BLaER1 treated with 17β-estradiol and CSF1 and Interleukin-3, amounts not matched to agents 10 nM and 100 nM (cell line): ENCODE data around the gene SIAH1.
"Not testable (repeated sequence)": the region's sequence is repeated elsewhere in the genome, so short reads cannot be mapped to it uniquely, and the experiment has no call there.

Experiments used
- H3K27ac ChIP-seq, 11 experiments: shearing (Covaris generic); formaldehyde crosslinking; 2 replicates each; pipeline ENCODE4 v1.8.1; 2022
- H3K27me3 ChIP-seq, 11 experiments: shearing (Covaris generic); formaldehyde crosslinking; 2 replicates each; pipeline ENCODE4 v1.8.1; 2022
- H3K36me3 ChIP-seq, 11 experiments: shearing (Covaris generic); formaldehyde crosslinking; 2 replicates each; pipeline ENCODE4 v1.8.1; 2022
- H3K4me1 ChIP-seq, 10 experiments: shearing (Covaris generic); formaldehyde crosslinking; 2 replicates each; pipeline ENCODE4 v1.8.1; 2022
- H3K4me2 ChIP-seq, 11 experiments: shearing (Covaris generic); formaldehyde crosslinking; 2 replicates each; pipeline ENCODE4 v1.8.1; 2022
- H3K4me3 ChIP-seq, 10 experiments: shearing (Covaris generic); formaldehyde crosslinking; 2 replicates each; pipeline ENCODE4 v1.8.1; 2022
- H3K9ac ChIP-seq, 11 experiments: shearing (Covaris generic); formaldehyde crosslinking; 2 replicates each; pipeline ENCODE4 v1.8.1; 2022
- H3K9me3 ChIP-seq, 11 experiments: shearing (Covaris generic); formaldehyde crosslinking; replicated peaks in 1 of 11; 2 replicates each; pipeline ENCODE4 v1.8.1; 2022
- H4K20me1 ChIP-seq, 11 experiments: shearing (Covaris generic); formaldehyde crosslinking; 2 replicates each; pipeline ENCODE4 v1.8.1; 2022
- Cebpa-rat ChIP-seq, 11 experiments: shearing (Covaris generic); IDR thresholded peaks; 2 replicates each; pipeline ENCODE4 v1.8.1; 2022

The SIAH1 gene

DNA sequence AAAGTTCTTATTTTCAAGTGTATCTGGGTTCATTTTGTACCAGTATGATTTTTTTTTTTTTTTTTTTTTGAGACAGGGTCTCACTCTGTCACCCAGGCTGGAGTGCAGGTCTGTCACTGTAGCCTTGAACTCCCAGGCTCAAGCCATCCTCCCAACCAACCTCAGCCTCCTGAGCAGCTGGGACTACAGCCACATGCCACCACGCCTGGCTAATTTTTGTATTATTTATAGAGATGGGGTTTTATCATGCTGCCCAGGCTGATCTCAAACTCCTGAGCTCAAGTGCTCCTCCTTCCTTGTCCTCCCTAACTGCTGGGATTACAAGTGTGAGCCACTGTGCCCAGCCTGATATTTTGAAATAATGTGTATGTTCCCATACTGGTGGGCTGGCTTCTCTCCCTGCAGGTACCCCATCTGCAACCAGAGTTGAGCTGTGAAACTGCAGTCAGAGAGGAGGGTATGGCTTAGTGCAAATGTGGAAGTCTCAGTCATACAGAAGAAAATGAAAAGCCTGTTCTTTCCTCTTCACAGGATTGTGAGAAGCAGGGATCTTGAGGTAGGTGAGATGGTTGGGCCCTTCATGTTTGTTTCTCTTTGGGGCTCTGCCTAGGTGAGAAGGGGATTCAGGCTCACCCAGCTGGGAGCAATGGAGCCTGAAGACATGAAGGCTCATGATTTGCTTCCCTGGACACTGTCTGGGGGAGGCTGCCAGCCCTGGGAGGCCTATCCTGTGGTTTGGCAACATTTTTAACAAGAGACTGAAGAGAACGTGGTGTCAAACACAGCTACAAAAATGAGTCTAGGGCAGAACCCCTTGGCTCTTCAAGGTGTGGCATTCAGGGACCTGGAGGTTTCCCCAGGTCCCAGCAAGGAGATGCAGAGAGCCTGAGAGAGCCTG is 41.3 kb upstream of the SIAH1 start:
- H3K4me3 ChIP-seq, result no peak overlapping the region
- no peaks in the 10 kb centered on the region for H3K36me3 ChIP-seq
- H3K9me3 ChIP-seq, result peaks cover 0 to 9% (median 7%) of the 10 kb centered on the region in 11 experiments; a peak in 15 of 22 replicates
- no peaks in the 10 kb centered on the region for H3K27me3 ChIP-seq
- H4K20me1 ChIP-seq, result no peaks in the 10 kb centered on the region
- no peak for TF ChIP-seq Cebpa-rat (IDR thresholded peaks at IDR 0.05)
- peak overlapping the region; percentile 13 to 87 (median 70); a peak in 21 of 22 replicates for H3K4me2 ChIP-seq
- H3K27ac ChIP-seq, result peak overlapping the region in 9 of 11 experiments; percentile 9 to 71 (median 48); a peak in 17 of 22 replicates
- H3K4me1 ChIP-seq, result peaks cover 24 to 52% (median 42%) of the 10 kb centered on the region in 10 experiments
- peak overlapping the region in 6 of 11 experiments; percentile 5 to 68 (median 52); a peak in 12 of 22 replicates for H3K9ac ChIP-seq

DNA sequence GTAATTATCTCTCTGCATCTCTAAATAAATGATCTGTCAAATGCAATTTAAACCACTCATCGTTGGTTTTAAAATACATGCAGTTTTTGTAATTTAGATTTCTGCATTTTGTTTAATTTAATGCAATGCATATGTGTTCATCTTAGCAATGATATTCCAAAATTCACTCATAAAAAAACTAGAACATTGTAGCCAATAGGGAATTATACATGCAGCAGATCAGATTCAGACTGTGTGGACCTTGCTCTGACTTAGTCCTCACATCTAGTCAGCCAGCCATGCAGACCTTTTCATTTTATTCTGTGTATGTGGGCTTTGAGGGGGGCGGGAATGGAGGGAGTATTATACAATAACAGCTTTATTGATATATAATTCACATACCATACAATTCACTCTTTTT is 37.3 kb upstream of the SIAH1 start:
- Histone ChIP-seq H4K20me1 (no peaks in the 10 kb centered on the region), H3K4me2 (no peak overlapping the region), H3K27ac (no peak overlapping the region), H3K36me3 (no peaks in the 10 kb centered on the region), H3K4me3 (no peak overlapping the region), H3K9me3 (no peaks in the 10 kb centered on the region; a peak in 1 of 22 replicates), H3K27me3 (no peaks in the 10 kb centered on the region), H3K9ac (no peak overlapping the region), H3K4me1 (peaks cover 17 to 24% (median 21%) of the 10 kb centered on the region in 10 experiments)
- TF ChIP-seq Cebpa-rat (IDR thresholded peaks at IDR 0.05), result no peak

DNA sequence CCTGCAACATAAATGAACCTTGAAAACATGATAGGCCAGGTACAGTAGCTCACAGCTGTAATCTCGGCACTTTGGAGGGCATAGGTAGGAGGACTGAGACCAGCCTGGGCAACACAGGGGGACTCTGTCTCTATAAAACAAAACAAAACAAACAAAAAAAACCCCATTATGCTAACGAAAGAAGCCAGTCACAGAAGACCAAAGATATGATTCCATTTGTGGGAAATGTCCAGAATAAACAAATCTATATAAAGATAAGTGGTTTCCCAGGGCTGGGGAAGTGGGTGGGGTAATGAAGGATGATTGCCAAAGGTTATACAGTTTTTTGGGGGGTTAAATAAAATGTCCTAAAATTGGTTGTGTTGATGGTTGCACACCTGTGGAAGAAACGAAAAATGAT is 36.5 kb upstream of the SIAH1 start:
- no peak for TF ChIP-seq Cebpa-rat (IDR thresholded peaks at IDR 0.05)
- H4K20me1 ChIP-seq, result no peaks in the 10 kb centered on the region
- H3K9ac ChIP-seq, result no peak overlapping the region
- H3K9me3 ChIP-seq, result peaks cover 0 to 6% (median 5%) of the 10 kb centered on the region in 11 experiments; a peak in 10 of 22 replicates
- peaks cover 11 to 16% (median 13%) of the 10 kb centered on the region in 10 experiments for H3K4me1 ChIP-seq
- no peak overlapping the region for H3K27ac ChIP-seq
- no peaks in the 10 kb centered on the region for H3K27me3 ChIP-seq
- H3K4me3 ChIP-seq, result no peak overlapping the region
- no peak overlapping the region for H3K4me2 ChIP-seq
- no peaks in the 10 kb centered on the region for H3K36me3 ChIP-seq

DNA sequence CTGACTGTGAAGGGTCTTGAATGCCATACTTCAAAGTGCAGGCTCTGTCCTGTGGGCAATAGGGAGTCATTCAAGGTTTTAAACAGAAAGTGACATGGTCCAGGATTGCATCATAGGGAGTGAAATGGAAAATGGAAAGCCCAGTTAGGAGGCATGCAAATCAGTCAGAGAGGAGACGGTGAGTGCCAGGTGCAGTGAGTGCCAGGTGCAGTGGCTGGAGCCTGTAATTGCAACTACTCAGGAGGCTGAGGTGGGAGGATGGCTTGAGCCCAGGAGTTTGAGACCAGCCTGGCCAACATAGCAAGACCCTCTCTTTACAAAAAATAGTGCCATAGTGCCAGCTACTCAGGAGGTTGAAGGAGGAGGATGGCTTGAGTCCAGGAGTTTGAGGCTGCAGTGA is 35.2 kb upstream of the SIAH1 start:
- Histone ChIP-seq H3K9me3 (peaks cover 0 to 10% (median 7%) of the 10 kb centered on the region in 11 experiments; a peak in 10 of 22 replicates), H3K27ac (no peak overlapping the region), H4K20me1 (no peaks in the 10 kb centered on the region), H3K36me3 (no peaks in the 10 kb centered on the region), H3K4me3 (no peak overlapping the region), H3K27me3 (no peaks in the 10 kb centered on the region), H3K9ac (no peak overlapping the region), H3K4me2 (no peak overlapping the region), H3K4me1 (peaks cover 0 to 3% (median under 1%) of the 10 kb centered on the region in 10 experiments; a peak in 8 of 20 replicates)
- TF ChIP-seq Cebpa-rat (IDR thresholded peaks at IDR 0.05), result 0 out of 22 replicates have a peak, but pooled peaks of 2 of the 11 experiments have one; percentile 18 to 49

DNA sequence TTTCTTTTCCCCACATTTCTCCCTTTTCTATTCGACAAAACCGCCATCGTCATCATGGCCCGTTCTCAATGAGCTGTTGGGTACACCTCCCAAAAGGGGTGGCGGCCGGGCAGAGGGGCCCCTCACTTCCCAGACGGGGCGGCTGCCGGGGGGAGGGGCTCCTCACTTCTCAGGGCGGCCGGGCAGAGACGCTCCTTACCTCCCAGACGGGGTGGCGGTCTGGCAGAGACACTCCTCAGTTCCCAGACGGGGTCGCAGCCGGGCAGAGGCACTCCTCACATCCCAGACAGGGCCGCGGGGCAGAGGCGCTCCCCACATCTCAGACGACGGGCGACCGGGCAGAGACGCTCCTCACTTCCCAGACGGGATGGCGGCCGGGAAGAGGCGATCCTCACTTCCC is 31.4 kb upstream of the SIAH1 start:
- not testable (repeated sequence) for H3K9ac ChIP-seq, H3K27ac ChIP-seq, H3K36me3 ChIP-seq, H4K20me1 ChIP-seq, H3K4me2 ChIP-seq, H3K4me3 ChIP-seq, H3K9me3 ChIP-seq, H3K27me3 ChIP-seq
- peaks cover 0 to 13% (median 0%) of the 10 kb centered on the region in 10 experiments; a peak in 6 of 20 replicates for H3K4me1 ChIP-seq

DNA sequence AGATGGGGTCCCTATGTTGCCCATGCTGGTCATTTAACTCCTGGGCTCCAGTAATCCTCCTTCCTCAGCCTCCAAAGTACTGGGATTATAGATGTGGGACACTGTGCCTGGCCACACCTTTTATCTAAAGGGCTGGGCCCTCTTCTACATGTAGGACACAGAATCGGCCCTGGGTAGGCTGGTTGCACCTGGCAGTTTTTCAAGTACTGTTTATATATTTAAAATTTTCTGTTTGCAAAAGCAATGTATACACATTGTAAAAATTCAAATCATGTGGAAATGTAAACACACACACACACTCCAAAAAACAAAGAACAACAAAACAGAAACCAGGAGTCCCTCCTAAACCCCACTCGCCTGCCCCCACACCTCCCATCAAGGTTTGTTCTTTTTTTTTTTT is 28.1 kb upstream of the SIAH1 start:
- Histone ChIP-seq H3K36me3 (no peaks in the 10 kb centered on the region), H3K9ac (no peak overlapping the region), H3K9me3 (peaks cover 0 to 10% (median 7%) of the 10 kb centered on the region in 11 experiments; a peak in 10 of 22 replicates), H3K4me2 (peak overlapping the region in 1 of 11 experiments; percentile 47; a peak in 1 of 22 replicates), H3K27ac (no peak overlapping the region), H3K27me3 (no peaks in the 10 kb centered on the region), H3K4me3 (no peak overlapping the region), H3K4me1 (peaks cover 0 to 26% (median 5%) of the 10 kb centered on the region in 10 experiments; a peak in 8 of 20 replicates), H4K20me1 (no peaks in the 10 kb centered on the region)
- TF ChIP-seq Cebpa-rat (IDR thresholded peaks at IDR 0.05), result no peak

DNA sequence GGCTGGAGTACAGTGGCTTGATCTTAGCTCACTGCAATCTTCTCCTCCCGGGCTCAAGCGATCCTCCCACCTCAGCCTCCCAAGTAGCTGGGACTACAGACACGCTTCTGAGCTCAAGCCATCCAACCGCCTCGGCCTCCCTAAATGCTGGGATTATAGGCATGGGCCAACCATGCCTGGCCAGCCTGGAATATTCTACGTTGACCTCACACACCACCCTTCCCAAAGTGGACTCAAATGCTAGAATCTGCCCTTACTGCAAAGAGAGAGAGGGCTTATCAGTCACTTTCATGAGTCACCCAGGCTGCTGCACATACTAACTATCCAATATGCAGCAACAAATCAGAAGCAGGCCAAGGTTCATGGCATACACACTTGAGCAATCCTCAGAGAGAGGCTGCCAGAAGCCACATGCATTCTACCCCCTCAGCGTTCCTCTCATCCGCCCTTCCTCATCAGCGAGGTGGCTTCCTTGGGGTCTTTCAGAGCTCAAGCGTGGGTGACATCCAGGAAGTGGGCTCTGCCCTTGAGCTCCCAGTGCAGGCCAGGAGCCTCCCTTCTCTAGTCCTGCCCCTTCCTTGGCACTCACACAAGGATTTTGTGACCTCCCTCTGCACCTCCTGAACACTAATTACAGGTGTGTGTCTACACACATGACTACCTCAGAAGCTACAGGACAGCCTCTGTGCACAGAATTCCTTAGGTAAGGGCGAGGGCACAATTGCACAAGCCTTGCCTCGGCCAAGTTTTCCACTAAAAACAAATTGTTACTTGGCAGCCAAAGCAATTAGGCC is 24.8 kb upstream of the SIAH1 start:
- no peak for TF ChIP-seq Cebpa-rat (IDR thresholded peaks at IDR 0.05)
- Histone ChIP-seq H3K9me3 (no peaks in the 10 kb centered on the region), H4K20me1 (no peaks in the 10 kb centered on the region), H3K9ac (no peak overlapping the region), H3K4me1 (peaks cover 0 to 26% (median 5%) of the 10 kb centered on the region in 10 experiments; a peak in 10 of 20 replicates), H3K27ac (no peak overlapping the region), H3K27me3 (no peaks in the 10 kb centered on the region), H3K36me3 (no peaks in the 10 kb centered on the region), H3K4me3 (no peak overlapping the region), H3K4me2 (peak overlapping the region in 2 of 11 experiments; percentile 15 to 18; a peak in 1 of 22 replicates)

DNA sequence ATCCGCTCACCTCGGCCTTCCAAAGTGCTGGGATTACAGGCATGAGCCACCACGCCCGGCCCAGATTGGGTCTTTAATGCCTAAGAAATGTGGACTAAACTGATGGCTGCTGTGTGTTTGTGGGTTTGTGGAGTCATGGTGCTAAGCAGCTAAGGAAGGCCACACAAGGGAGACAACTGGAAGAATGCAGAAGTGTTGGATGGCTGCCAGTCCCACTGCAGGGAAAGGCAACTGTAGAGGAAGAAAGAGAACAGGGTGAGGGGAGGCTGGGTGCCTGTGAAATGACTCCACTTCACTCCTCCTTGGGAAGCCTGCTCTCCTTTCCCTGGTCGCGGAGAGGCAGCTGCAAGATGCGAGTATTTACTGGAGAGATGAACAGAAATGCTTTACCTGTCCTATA is 23.5 kb upstream of the SIAH1 start:
- no peaks in the 10 kb centered on the region for H3K36me3 ChIP-seq
- no peaks in the 10 kb centered on the region for H3K9me3 ChIP-seq
- H3K9ac ChIP-seq, result no peak overlapping the region
- no peak overlapping the region for H3K4me3 ChIP-seq
- no peaks in the 10 kb centered on the region for H3K27me3 ChIP-seq
- peaks cover 0 to 19% (median 8%) of the 10 kb centered on the region in 10 experiments; a peak in 11 of 20 replicates for H3K4me1 ChIP-seq
- H4K20me1 ChIP-seq, result no peaks in the 10 kb centered on the region
- no peak overlapping the region for H3K27ac ChIP-seq
- no peak for TF ChIP-seq Cebpa-rat (IDR thresholded peaks at IDR 0.05)
- H3K4me2 ChIP-seq, result peak overlapping the region in 4 of 11 experiments; percentile 11 to 41 (median 27); a peak in 6 of 22 replicates

DNA sequence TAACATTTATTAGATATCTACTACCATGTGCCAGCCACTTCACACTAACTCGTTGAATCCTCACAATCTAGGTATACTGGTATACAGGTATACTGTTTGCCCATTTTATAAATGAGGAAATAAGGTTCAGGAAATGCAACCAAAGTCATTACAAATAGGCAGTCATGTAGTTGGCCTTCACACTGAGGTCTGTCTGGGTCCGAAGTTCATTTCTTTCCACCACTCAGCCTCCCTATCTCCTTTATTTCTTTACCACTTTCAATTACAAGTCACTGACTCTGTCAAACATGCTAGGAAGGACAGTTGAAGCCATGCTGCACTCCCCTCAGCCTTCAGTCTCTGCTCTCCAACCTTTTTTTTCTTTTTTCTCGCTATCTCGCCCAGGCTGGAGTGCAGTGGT is 20.7 kb upstream of the SIAH1 start:
- Histone ChIP-seq H4K20me1 (no peaks in the 10 kb centered on the region), H3K9me3 (no peaks in the 10 kb centered on the region), H3K27me3 (no peaks in the 10 kb centered on the region), H3K4me1 (peaks cover 0 to 16% (median 8%) of the 10 kb centered on the region in 10 experiments; a peak in 11 of 20 replicates), H3K4me2 (no peak overlapping the region), H3K27ac (no peak overlapping the region), H3K36me3 (no peaks in the 10 kb centered on the region), H3K9ac (no peak overlapping the region), H3K4me3 (no peak overlapping the region)
- no peak for TF ChIP-seq Cebpa-rat (IDR thresholded peaks at IDR 0.05)
